ENCODE measurements around the gene ETFA.

DNA sequence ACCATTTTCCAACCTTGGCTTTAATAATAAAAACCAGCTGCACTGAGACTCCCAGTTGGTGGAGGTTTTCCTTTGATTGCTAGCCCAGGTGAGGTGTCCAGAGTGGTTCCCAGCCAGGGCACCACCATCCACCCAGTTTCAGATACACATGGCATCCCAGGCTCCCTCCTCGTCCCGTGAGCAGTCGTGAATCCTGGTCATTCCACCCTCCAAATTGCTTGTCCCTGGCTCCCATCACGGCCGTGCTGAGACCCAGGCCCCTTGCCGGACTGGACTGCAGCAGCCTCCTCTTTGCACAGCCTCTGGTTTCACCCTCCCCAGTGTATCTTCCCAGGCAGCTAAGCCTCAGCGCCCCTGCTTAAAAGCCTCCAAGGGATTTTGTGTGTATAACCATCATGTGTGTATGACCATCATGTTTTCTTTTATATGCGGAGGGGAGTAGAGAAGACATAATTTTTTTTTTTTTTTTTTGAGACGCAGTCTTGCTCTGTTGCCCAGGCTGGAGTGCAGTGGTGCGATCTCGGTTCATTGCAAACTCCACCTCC lies 106.3 kb downstream of the ETFA start:
- no peak for TF ChIP-seq U2AF1 (optimal IDR thresholded peaks at IDR 0.05; ENCODE audit: low read depth, low read length)
- TF ChIP-seq, protein P1, sequence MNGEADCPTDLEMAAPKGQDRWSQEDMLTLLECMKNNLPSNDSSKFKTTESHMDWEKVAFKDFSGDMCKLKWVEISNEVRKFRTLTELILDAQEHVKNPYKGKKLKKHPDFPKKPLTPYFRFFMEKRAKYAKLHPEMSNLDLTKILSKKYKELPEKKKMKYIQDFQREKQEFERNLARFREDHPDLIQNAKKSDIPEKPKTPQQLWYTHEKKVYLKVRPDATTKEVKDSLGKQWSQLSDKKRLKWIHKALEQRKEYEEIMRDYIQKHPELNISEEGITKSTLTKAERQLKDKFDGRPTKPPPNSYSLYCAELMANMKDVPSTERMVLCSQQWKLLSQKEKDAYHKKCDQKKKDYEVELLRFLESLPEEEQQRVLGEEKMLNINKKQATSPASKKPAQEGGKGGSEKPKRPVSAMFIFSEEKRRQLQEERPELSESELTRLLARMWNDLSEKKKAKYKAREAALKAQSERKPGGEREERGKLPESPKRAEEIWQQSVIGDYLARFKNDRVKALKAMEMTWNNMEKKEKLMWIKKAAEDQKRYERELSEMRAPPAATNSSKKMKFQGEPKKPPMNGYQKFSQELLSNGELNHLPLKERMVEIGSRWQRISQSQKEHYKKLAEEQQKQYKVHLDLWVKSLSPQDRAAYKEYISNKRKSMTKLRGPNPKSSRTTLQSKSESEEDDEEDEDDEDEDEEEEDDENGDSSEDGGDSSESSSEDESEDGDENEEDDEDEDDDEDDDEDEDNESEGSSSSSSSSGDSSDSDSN (IDR thresholded peaks at IDR 0.05; ENCODE audit: borderline replicate concordance in 1 of 2, low read depth in 2 of 2, low read length in 2 of 2), result no peak
- TF ChIP-seq, protein P2, sequence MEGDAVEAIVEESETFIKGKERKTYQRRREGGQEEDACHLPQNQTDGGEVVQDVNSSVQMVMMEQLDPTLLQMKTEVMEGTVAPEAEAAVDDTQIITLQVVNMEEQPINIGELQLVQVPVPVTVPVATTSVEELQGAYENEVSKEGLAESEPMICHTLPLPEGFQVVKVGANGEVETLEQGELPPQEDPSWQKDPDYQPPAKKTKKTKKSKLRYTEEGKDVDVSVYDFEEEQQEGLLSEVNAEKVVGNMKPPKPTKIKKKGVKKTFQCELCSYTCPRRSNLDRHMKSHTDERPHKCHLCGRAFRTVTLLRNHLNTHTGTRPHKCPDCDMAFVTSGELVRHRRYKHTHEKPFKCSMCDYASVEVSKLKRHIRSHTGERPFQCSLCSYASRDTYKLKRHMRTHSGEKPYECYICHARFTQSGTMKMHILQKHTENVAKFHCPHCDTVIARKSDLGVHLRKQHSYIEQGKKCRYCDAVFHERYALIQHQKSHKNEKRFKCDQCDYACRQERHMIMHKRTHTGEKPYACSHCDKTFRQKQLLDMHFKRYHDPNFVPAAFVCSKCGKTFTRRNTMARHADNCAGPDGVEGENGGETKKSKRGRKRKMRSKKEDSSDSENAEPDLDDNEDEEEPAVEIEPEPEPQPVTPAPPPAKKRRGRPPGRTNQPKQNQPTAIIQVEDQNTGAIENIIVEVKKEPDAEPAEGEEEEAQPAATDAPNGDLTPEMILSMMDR (IDR thresholded peaks at IDR 0.05 in 2 of 3, conservative IDR thresholded peaks at IDR 0.05 in 1 of 3; ENCODE audit: insufficient read depth in 2 of 3, low read depth in 1 of 3, low read length in 3 of 3), result no peak
